ENCODE data around the gene B3GNT2. TPM values are rescaled to one million over a fixed set of nuclear protein-coding genes. Genes with fewer than 3 reads are reported as not detected.

B3GNT2 gene
- total and polyA plus RNA-seq, 9 of the 15 experiments (the other 6 are each of a cell fraction or from before 2014, with no cell fraction given) = 6.0 to 38.9 (median 25.0) TPM

GRCh38 chr2:62177392-62178049 is 18.4 kb upstream of the B3GNT2 start (continued):
- TF ChIP-seq ZNF280A (IDR thresholded peaks at IDR 0.05; ENCODE audit: low read depth, partially characterized antibody) (no peak), MEIS2 (IDR thresholded peaks at IDR 0.05; ENCODE audit: partially characterized antibody) (peak; percentile 65), AFF1 (IDR thresholded peaks at IDR 0.05; ENCODE audit: low read depth in 1 of 2, partially characterized antibody in 2 of 2) (no peak), ZNF77 (CRISPR knock-in tag; IDR thresholded peaks at IDR 0.05) (no peak), PRMT5 (CRISPR knock-in tag; IDR thresholded peaks at IDR 0.05) (no peak), ARHGAP35 (IDR thresholded peaks at IDR 0.05; ENCODE audit: partially characterized antibody) (no peak), TFAM (CRISPR knock-in tag; conservative IDR thresholded peaks at IDR 0.05) (no peak), ZNF175 (CRISPR knock-in tag; IDR thresholded peaks at IDR 0.05; ENCODE audit: low read depth) (no peak), PBX2 (CRISPR knock-in tag; IDR thresholded peaks at IDR 0.05; ENCODE audit: low read depth) (no peak), PBX2 (tag; conservative IDR thresholded peaks at IDR 0.05; ENCODE audit: low read depth) (no peak), ZKSCAN1 (IDR thresholded peaks at IDR 0.05; ENCODE audit: low read depth, low read length) (no peak), NFE2L1 (tag; IDR thresholded peaks at IDR 0.05; ENCODE audit: borderline replicate concordance, low read depth) (no peak), CCAR2 (IDR thresholded peaks at IDR 0.05; ENCODE audit: low read depth, low read length) (no peak), ZC3H8 (IDR thresholded peaks at IDR 0.05) (no peak)
- TF ChIP-seq, protein P1, sequence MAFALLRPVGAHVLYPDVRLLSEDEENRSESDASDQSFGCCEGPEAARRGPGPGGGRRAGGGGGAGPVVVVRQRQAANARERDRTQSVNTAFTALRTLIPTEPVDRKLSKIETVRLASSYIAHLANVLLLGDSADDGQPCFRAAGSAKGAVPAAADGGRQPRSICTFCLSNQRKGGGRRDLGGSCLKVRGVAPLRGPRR (CRISPR knock-in tag; IDR thresholded peaks at IDR 0.05) = no peak
- TF ChIP-seq, protein P2, sequence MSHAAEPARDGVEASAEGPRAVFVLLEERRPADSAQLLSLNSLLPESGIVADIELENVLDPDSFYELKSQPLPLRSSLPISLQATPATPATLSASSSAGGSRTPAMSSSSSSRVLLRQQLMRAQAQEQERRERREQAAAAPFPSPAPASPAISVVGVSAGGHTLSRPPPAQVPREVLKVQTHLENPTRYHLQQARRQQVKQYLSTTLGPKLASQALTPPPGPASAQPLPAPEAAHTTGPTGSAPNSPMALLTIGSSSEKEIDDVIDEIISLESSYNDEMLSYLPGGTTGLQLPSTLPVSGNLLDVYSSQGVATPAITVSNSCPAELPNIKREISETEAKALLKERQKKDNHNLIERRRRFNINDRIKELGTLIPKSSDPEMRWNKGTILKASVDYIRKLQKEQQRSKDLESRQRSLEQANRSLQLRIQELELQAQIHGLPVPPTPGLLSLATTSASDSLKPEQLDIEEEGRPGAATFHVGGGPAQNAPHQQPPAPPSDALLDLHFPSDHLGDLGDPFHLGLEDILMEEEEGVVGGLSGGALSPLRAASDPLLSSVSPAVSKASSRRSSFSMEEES (CRISPR knock-in tag; IDR thresholded peaks at IDR 0.05) = no peak

Data from K562 (cell line).